C4-2B (cell line): Measurements from ENCODE around the gene LRIG2.

Experiments used
- H3K27ac ChIP-seq: fragments of 450-650 bp; 2 replicates; pipeline ENCODE4 v1.5.1; 2017
- CTCF ChIP-seq: fragments of 450-650 bp; conservative IDR thresholded peaks from 2 replicates; pipeline ENCODE4 v1.5.1; 2017; ENCODE audit warnings: mild to moderate bottlenecking
- ZFX ChIP-seq: fragments of 450-650 bp; IDR thresholded peaks from 2 replicates; pipeline ENCODE4 v1.6.1; 2017

Gene LRIG2

DNA sequence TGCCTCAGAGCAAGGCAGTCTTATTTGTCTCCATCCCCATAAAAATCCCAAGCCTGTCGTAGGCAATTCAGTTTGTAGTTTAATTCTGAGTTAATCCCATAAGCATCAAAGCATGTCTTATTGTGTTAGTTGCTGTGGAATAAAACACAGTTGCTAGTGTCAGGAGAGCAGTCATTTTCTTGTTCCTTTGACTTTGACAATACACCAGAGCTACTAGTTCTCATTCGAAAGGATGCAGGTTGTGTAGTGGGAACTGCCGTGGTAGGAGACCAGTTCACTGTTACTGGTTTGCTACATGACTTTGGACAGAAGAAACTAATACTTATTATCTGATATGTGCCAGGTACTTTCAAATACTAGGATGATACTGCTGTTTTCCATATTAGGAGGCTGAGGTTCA, 23.5 kb downstream of the LRIG2 start:
- H3K27ac ChIP-seq, result no peak overlapping the region

GRCh38 chr1:113101588-113101987, 28.6 kb downstream of the LRIG2 start:
- H3K27ac ChIP-seq, result no peak overlapping the region
- TF ChIP-seq CTCF, result no peak
- TF ChIP-seq ZFX, result no peak

More for the DNA sequence above, 23.5 kb downstream of the LRIG2 start:
- TF ChIP-seq ZFX (no peak), CTCF (no peak)

- TF ChIP-seq ZFX (no peak), CTCF (no peak)
- H3K27ac ChIP-seq, result peak overlapping the region; percentile 26; the same call in 1 of the 2 replicates
Measured at GRCh38 chr1:113103048-113103447, 30.1 kb downstream of the LRIG2 start.

DNA sequence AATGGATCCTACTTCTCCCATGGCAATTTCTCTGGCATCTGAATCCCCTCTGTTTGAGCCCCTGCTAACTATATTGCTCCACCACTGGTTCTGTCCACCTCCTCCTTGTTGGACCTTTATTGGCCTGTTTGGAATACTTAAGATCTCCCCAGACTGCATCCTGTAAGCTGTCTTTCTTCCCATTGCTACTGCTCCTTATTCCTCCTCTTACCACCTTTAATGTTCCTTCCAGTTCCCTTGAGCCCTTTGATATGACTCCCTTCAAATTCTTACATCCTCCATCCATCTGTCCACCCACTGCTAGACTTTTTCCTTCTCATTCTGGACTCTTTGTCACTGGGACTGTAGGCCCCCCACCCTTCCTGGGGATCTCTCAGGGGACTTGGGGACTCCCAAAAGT, 31.0 kb downstream of the LRIG2 start:
- TF ChIP-seq ZFX, result no peak
- no peak for TF ChIP-seq CTCF
- no peak overlapping the region for H3K27ac ChIP-seq

GRCh38 chr1:113106910-113107309, 33.9 kb downstream of the LRIG2 start:
- TF ChIP-seq CTCF, result no peak
- no peak for TF ChIP-seq ZFX
- H3K27ac ChIP-seq, result no peak overlapping the region

DNA sequence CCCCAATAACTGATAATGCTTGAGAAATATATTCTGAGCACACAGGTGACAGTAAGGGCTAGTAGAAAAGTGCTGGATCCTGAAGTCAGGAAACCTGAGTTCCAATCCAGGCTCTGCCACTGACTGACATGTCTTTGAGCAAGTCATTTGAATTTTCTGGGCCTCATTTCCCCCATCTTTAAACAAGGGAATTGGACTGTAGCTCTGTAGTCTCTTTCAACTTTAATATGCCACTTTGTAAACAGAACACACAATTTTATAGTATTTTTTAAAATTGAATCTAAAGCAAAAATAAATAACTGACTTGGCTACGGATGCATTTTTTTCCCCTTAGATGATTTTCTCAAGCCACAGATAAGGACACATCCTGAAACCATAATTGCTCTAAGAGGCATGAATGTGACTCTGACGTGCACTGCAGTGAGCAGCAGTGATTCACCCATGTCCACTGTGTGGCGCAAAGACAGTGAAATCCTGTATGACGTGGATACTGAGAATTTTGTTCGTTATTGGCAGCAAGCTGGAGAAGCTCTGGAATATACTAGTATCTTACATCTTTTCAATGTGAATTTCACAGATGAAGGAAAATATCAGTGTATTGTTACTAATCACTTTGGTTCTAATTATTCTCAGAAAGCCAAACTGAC, 37.0 kb downstream of the LRIG2 start:
- TF ChIP-seq CTCF (no peak; the same call in 1 of the 2 replicates), ZFX (no peak)
- H3K27ac ChIP-seq, result no peak overlapping the region

- no peak for TF ChIP-seq CTCF
- no peak for TF ChIP-seq ZFX
- H3K27ac ChIP-seq, result no peak overlapping the region
Measured at GRCh38 chr1:113118266-113118665, 45.3 kb downstream of the LRIG2 start.
